ENCODE measurements around the gene ZNF281. TPM values are rescaled to one million over a fixed set of nuclear protein-coding genes. Genes with fewer than 3 reads are reported as not detected.

The ZNF281 gene
- polyA plus RNA-seq, 1 donor (not counting 4 experiments of a cell fraction or from before 2014, with no cell fraction given) = 14.7 TPM

GRCh38 chr1:200437088-200437487, 27.3 kb upstream of the ZNF281 start:
- Histone ChIP-seq H3K9me3 (ENCODE audit: control insufficient read depth, low read depth, low read length) (no peaks in the 10 kb centered on the region), H3K4me1 (ENCODE audit: control insufficient read depth, extremely low read depth, insufficient read depth, low read length) (peaks cover 6% of the 10 kb centered on the region), H3K4me2 (ENCODE audit: control insufficient read depth, extremely low read depth, insufficient read depth, low read depth, low read length) (no peak overlapping the region), H2AFZ (ENCODE audit: control insufficient read depth, low read length) (no peak overlapping the region), H3K36me3 (ENCODE audit: control insufficient read depth in 2 of 2, extremely low read depth in 1 of 2, insufficient read depth in 2 of 2, low read length in 2 of 2) (no peaks in the 10 kb centered on the region), H3K9me1 (ENCODE audit: control insufficient read depth, extremely low read depth, insufficient read depth, low read length) (no peaks in the 10 kb centered on the region), H3K79me2 (ENCODE audit: control insufficient read depth, insufficient read depth, low read length) (no peaks in the 10 kb centered on the region), H3K9ac (ENCODE audit: control insufficient read depth, extremely low read depth, insufficient read depth, low read length) (no peak overlapping the region), H3K4me3 (ENCODE audit: control insufficient read depth in 2 of 3, extremely low read depth in 1 of 3, insufficient read depth in 2 of 3, low read depth in 1 of 3, low read length in 3 of 3) (no peak overlapping the region), H3K27me3 (ENCODE audit: control insufficient read depth, extremely low read depth, insufficient read depth, low read length) (no peaks in the 10 kb centered on the region), H4K20me1 (ENCODE audit: control insufficient read depth, extremely low read depth, insufficient read depth, low read length) (no peaks in the 10 kb centered on the region), H3K27ac (ENCODE audit: control insufficient read depth, insufficient read depth, low read length) (no peak overlapping the region)
- FAIRE-seq = no peak
- no peak for DNase-seq (ENCODE audit: low read depth, low spot score)
- TF ChIP-seq CTCF (optimal IDR thresholded peaks at IDR 0.05 in 1 of 3, IDR thresholded peaks at IDR 0.05 in 1 of 3, conservative IDR thresholded peaks at IDR 0.05 in 1 of 3; ENCODE audit: extremely low read depth in 1 of 3, insufficient read depth in 2 of 3, low read length in 3 of 3) = no peak
- TF ChIP-seq EZH2 (IDR thresholded peaks at IDR 0.05; ENCODE audit: low read length) = no peak
- dilution Hi-C loops (cut with MboI; ENCODE audit: extremely low pct_ligation_motif_present, low sequenced_read_pairs) = no loop called here

- no peak overlapping the region for H2AFZ ChIP-seq (ENCODE audit: control insufficient read depth, low read length)
- no peak overlapping the region for H3K4me2 ChIP-seq (ENCODE audit: control insufficient read depth, extremely low read depth, insufficient read depth, low read depth, low read length)
- H3K9me3 ChIP-seq (ENCODE audit: control insufficient read depth, low read depth, low read length) = no peaks in the 10 kb centered on the region
- H3K36me3 ChIP-seq (ENCODE audit: control insufficient read depth in 2 of 2, extremely low read depth in 1 of 2, insufficient read depth in 2 of 2, low read length in 2 of 2) = no peaks in the 10 kb centered on the region
- no peaks in the 10 kb centered on the region for H4K20me1 ChIP-seq (ENCODE audit: control insufficient read depth, extremely low read depth, insufficient read depth, low read length)
- DNase-seq (ENCODE audit: low read depth, low spot score) (no peak), FAIRE-seq (no peak)
- no peaks in the 10 kb centered on the region for H3K9me1 ChIP-seq (ENCODE audit: control insufficient read depth, extremely low read depth, insufficient read depth, low read length)
- TF ChIP-seq EZH2 (IDR thresholded peaks at IDR 0.05; ENCODE audit: low read length) (no peak), CTCF (optimal IDR thresholded peaks at IDR 0.05 in 1 of 3, IDR thresholded peaks at IDR 0.05 in 1 of 3, conservative IDR thresholded peaks at IDR 0.05 in 1 of 3; ENCODE audit: extremely low read depth in 1 of 3, insufficient read depth in 2 of 3, low read length in 3 of 3) (no peak)
- peaks cover 2% of the 10 kb centered on the region for H3K4me1 ChIP-seq (ENCODE audit: control insufficient read depth, extremely low read depth, insufficient read depth, low read length)
- H3K27ac ChIP-seq (ENCODE audit: control insufficient read depth, insufficient read depth, low read length) = no peak overlapping the region
- H3K27me3 ChIP-seq (ENCODE audit: control insufficient read depth, extremely low read depth, insufficient read depth, low read length) = no peaks in the 10 kb centered on the region
- H3K79me2 ChIP-seq (ENCODE audit: control insufficient read depth, insufficient read depth, low read length) = no peaks in the 10 kb centered on the region
- no peak overlapping the region for H3K4me3 ChIP-seq (ENCODE audit: control insufficient read depth in 2 of 3, extremely low read depth in 1 of 3, insufficient read depth in 2 of 3, low read depth in 1 of 3, low read length in 3 of 3)
- no peak overlapping the region for H3K9ac ChIP-seq (ENCODE audit: control insufficient read depth, extremely low read depth, insufficient read depth, low read length)
- dilution Hi-C loops (cut with MboI; ENCODE audit: extremely low pct_ligation_motif_present, low sequenced_read_pairs) = no loop called here
Measured at GRCh38 chr1:200436436-200436835, 26.6 kb upstream of the ZNF281 start.
